ENCODE measurements around the gene BCS1L. TPM values are rescaled to one million over a fixed set of nuclear protein-coding genes. Genes with fewer than 3 reads are reported as not detected.
A peak's percentile ranks its signal among the peaks of the same experiment; 100 is the strongest.

The BCS1L gene
- total and polyA plus RNA-seq, 9 of the 15 experiments (the other 6 are each of a cell fraction or from before 2014, with no cell fraction given), result 37.6 to 103 (median 56.7) TPM

DNA sequence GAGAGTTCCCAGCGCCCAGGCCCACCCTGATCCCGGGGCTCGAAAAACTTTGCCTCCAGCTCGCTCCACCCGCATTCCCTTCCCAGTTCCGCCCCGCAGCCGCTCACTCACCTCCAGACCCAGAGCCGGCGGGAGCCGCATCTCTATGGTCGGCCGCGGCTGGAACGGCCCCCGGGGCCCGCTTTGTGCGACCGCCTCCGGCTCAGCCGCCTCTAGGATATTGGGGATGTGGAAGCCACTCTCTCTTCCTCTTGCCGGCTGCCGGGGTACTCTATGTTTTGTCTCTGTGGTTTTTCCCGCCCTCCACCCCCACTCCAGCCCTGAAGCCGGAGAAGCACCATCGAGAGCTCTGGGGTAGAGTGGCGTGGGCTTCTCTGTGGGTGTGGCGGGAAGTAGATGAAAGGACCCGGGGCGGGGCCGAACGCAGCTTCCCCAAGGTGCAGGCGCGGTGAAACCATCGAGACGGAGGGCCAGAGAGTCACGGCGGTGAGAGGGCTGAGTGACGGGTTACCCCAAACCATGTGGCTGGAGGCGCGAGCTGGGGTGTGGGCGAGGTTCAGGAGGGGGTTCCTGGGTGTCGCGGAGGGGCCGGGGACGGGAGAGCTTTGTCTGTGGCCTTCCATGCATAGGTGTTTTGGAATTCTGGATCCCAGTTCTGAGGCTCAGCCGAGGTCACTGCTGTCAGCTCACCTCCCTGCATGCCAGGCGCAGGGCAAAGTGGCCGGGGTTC lies at the start of gene BCS1L, which contains the start of gene ZNF142 (continued):
- TF ChIP-seq, protein P1, sequence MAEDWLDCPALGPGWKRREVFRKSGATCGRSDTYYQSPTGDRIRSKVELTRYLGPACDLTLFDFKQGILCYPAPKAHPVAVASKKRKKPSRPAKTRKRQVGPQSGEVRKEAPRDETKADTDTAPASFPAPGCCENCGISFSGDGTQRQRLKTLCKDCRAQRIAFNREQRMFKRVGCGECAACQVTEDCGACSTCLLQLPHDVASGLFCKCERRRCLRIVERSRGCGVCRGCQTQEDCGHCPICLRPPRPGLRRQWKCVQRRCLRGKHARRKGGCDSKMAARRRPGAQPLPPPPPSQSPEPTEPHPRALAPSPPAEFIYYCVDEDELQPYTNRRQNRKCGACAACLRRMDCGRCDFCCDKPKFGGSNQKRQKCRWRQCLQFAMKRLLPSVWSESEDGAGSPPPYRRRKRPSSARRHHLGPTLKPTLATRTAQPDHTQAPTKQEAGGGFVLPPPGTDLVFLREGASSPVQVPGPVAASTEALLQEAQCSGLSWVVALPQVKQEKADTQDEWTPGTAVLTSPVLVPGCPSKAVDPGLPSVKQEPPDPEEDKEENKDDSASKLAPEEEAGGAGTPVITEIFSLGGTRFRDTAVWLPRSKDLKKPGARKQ (CRISPR knock-in tag; IDR thresholded peaks at IDR 0.05), result no peak
- TF ChIP-seq ARHGAP35 (IDR thresholded peaks at IDR 0.05; ENCODE audit: partially characterized antibody) (no peak), CBFA2T2 (conservative IDR thresholded peaks at IDR 0.05) (no peak), JUND (IDR thresholded peaks at IDR 0.05; ENCODE audit: borderline replicate concordance, low read depth, low read length) (peak; percentile 14; the same call in 1 of the 2 replicates), JUND (tag; IDR thresholded peaks at IDR 0.05; ENCODE audit: borderline replicate concordance, low read depth, low read length) (no peak; the same call in 2 of the 3 replicates), KAT2B (IDR thresholded peaks at IDR 0.05; ENCODE audit: low read depth, low read length) (no peak), FOXK2 (conservative IDR thresholded peaks at IDR 0.05 in 1 of 2, IDR thresholded peaks at IDR 0.05 in 1 of 2; ENCODE audit: low read depth in 2 of 2) (peak in 1 of 2 experiments; percentile 51; a peak in 1 of 4 replicates), JUNB (CRISPR knock-in tag; conservative IDR thresholded peaks at IDR 0.05) (no peak), TEAD1 (CRISPR knock-in tag; IDR thresholded peaks at IDR 0.05) (peak in 1 of 2 experiments; percentile 62; a peak in 2 of 4 replicates), ZNF263 (CRISPR knock-in tag; IDR thresholded peaks at IDR 0.05; ENCODE audit: borderline replicate concordance) (no peak), DIDO1 (tag; IDR thresholded peaks at IDR 0.05; ENCODE audit: low read depth) (peak; percentile 51; the same call in 1 of the 2 replicates), ZNF354B (CRISPR knock-in tag; IDR thresholded peaks at IDR 0.05) (no peak), DDX20 (tag; IDR thresholded peaks at IDR 0.05; ENCODE audit: low read depth) (no peak), FIP1L1 (IDR thresholded peaks at IDR 0.05; ENCODE audit: low read depth, low read length, poor library complexity, severe bottlenecking) (no peak)
- TF ChIP-seq, protein P2, sequence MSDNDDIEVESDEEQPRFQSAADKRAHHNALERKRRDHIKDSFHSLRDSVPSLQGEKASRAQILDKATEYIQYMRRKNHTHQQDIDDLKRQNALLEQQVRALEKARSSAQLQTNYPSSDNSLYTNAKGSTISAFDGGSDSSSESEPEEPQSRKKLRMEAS (CRISPR knock-in tag; IDR thresholded peaks at IDR 0.05), result peak; percentile 80; the same call in 1 of the 2 replicates
- TF ChIP-seq, protein P3, sequence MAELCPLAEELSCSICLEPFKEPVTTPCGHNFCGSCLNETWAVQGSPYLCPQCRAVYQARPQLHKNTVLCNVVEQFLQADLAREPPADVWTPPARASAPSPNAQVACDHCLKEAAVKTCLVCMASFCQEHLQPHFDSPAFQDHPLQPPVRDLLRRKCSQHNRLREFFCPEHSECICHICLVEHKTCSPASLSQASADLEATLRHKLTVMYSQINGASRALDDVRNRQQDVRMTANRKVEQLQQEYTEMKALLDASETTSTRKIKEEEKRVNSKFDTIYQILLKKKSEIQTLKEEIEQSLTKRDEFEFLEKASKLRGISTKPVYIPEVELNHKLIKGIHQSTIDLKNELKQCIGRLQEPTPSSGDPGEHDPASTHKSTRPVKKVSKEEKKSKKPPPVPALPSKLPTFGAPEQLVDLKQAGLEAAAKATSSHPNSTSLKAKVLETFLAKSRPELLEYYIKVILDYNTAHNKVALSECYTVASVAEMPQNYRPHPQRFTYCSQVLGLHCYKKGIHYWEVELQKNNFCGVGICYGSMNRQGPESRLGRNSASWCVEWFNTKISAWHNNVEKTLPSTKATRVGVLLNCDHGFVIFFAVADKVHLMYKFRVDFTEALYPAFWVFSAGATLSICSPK (IDR thresholded peaks at IDR 0.05; ENCODE audit: borderline replicate concordance), result no peak
- TF ChIP-seq, protein P4, sequence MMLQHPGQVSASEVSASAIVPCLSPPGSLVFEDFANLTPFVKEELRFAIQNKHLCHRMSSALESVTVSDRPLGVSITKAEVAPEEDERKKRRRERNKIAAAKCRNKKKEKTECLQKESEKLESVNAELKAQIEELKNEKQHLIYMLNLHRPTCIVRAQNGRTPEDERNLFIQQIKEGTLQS (IDR thresholded peaks at IDR 0.05), result no peak
- TF ChIP-seq, protein P4 (CRISPR knock-in tag; conservative IDR thresholded peaks at IDR 0.05), result no peak
- TF ChIP-seq, protein P5, sequence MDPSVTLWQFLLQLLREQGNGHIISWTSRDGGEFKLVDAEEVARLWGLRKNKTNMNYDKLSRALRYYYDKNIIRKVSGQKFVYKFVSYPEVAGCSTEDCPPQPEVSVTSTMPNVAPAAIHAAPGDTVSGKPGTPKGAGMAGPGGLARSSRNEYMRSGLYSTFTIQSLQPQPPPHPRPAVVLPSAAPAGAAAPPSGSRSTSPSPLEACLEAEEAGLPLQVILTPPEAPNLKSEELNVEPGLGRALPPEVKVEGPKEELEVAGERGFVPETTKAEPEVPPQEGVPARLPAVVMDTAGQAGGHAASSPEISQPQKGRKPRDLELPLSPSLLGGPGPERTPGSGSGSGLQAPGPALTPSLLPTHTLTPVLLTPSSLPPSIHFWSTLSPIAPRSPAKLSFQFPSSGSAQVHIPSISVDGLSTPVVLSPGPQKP (CRISPR knock-in tag; IDR thresholded peaks at IDR 0.05), result no peak
- TF ChIP-seq, protein P6, sequence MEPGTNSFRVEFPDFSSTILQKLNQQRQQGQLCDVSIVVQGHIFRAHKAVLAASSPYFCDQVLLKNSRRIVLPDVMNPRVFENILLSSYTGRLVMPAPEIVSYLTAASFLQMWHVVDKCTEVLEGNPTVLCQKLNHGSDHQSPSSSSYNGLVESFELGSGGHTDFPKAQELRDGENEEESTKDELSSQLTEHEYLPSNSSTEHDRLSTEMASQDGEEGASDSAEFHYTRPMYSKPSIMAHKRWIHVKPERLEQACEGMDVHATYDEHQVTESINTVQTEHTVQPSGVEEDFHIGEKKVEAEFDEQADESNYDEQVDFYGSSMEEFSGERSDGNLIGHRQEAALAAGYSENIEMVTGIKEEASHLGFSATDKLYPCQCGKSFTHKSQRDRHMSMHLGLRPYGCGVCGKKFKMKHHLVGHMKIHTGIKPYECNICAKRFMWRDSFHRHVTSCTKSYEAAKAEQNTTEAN (CRISPR knock-in tag; IDR thresholded peaks at IDR 0.05), result no peak

Data from K562 (cell line).